Stimulated activated CD8-positive, alpha-beta memory T cell treated with anti-CD3 and anti-CD28 coated beads, Interleukin-15, amount 100 ng/mL, for 24 hours (primary cell): Measurements from ENCODE around the gene FRMD3.

Experiments
- DNase-seq: peaks from one replicate; pipeline ENCODE4 v3.0.0-alpha.2; 2020; ENCODE audit warnings: low read depth

FRMD3 gene

DNA sequence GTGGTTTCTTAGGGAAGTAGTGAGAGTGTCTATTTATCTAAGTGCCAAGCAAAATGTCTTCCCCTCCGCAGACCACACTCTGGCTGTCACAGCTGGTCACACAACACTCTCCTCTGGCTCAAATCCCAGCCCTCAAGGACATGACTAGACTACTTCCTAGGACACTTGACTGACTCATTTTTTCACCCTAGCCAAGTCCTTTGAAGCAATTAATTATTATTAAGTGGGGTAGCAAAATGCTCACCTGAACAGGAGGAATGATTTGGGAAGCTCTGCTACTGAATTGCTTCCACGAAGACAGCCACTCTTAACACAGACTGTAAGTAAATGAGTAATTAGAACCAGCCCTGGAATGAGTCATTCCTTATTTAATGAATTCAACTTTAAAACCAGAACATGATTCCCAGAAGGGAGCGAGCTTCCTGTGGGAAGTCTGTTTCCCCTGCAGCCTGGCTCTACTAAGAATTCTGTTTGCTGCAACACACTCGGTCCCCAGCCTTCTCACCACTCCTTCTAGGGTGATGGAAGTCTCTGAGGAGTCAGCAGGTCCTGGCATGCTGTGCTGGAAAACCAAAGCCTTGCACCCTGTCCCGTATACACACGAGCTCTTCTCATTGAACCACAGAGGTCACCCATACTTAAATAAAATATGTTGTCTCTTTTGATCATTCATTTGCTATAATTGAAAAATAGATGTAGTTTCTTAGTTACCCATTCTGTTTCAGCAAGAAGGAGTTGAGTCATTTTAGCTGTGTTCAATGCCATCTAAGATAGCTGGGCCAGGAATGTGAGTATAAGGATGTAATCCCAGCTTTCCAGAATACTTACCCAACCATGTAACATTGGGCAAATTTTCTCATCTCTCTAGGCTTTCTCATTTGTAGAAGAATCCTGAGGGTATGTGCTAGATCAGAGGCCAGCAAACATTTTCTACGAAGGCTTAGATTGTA lies 256.6 kb downstream of the FRMD3 start:
- no peak for DNase-seq

DNA sequence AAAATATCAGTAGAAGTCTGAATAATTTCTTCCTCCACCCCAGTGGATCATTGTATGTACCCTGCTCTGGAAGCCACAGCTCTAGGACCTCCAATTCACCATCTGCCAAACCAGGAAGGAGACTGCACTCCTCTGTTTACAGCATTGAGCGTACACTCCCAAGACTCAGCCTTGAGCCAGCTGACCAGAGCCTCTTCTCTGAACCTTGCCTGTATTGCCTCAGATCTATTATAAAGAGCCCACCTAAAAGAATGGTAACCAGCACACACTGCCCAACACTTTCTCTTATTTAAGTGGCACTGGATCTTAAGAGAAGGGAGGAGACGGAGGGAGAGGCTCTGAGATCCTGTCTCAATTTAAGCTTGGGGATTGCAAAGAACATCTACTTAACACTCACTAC lies 257.4 kb downstream of the FRMD3 start:
- no peak for DNase-seq

DNA sequence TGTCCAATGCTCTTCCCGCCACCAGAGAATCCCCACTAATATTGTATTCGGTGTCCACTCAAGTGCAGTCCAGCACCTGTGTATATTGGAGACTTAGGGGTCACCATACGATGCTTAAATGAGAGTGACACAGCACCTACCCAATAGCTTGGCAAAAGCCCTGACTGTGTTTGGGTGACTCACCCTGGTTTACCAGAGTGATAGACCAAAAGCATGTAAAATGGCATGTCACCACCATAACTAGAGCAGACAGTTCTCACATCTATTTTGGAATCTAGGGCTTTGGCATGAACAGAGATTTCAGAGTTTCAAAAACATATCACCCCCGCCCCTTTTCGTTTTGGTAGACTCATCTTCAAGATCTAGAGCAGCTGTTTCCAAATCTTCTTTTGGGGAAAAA lies 257.9 kb downstream of the FRMD3 start:
- DNase-seq: no peak

DNA sequence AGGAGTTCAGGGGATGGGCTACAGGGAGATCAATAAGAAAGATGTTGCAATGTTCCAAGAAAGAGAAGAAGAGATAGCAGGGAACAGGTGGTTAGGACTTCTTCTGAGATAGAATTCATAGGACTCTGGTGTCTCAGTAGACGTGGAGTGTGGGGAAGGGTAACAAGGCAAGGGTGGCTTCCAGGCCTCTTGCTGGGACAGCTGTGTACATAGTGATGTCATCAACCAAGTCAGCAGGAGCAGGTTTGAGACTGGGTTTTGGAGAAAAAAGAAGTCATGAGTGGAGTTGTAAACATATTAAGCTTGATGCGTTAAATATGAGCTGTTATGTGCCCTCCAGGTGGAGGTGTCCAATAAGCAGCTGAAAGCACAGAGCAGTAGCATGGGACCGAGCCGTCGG lies 263.4 kb downstream of the FRMD3 start:
- DNase-seq: no peak

DNA sequence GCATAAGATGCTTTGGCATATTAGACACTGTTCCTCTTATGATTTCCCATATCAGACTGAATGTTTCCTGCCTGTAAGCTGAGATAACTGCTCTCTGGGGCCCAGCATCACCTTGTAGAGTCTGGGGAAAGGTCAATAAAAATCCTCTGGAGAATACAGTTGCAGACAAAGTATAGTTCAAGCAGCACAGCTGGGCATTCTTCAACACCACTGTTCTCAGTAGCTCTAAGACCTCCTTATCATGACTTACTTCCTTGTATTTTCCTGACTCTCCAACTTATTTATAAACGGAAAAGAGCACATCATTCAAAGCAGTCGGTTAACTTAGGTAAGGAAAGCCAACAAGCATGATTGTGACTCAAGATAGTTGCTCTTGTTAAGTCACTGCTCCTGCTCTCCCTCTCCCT lies 266.5 kb downstream of the FRMD3 start:
- DNase-seq: no peak

DNA sequence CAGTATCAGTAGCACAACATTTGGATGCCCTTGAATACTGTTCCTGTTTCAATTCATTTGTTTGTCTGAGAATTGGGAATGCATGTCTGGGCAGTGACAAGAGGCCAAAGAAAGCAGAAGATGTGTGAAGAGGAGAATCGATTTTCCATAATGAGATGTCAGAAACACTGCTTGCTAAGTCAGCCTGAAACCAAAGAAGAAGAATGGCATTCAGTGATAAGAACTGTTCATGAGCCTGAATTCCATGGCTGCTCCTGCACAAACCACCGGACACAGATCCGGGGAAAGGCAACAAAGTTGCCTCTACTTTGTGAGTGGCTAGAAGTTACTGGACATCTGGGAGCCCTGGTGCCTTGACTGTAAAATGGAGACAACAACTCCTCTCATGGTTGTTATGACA lies 268.1 kb downstream of the FRMD3 start:
- no peak for DNase-seq

DNA sequence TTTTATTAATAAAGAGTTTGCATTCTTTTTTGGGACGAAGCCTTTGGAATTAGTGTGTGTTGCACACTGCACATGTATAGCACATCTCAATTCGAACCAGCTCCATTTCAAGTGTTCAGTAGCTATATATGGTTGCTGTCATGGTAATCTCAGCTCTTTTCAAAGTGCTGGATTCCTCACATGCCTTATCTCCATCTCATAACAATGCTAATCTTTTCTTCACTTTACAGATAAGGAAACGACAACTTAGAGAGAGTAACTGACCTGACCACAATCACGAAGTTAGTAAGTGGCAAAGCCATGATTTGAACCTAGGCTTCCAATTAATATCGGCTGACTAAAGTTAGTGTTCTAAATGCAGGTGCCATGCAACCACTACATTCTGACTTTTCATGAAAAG lies 270.5 kb downstream of the FRMD3 start:
- no peak for DNase-seq

DNA sequence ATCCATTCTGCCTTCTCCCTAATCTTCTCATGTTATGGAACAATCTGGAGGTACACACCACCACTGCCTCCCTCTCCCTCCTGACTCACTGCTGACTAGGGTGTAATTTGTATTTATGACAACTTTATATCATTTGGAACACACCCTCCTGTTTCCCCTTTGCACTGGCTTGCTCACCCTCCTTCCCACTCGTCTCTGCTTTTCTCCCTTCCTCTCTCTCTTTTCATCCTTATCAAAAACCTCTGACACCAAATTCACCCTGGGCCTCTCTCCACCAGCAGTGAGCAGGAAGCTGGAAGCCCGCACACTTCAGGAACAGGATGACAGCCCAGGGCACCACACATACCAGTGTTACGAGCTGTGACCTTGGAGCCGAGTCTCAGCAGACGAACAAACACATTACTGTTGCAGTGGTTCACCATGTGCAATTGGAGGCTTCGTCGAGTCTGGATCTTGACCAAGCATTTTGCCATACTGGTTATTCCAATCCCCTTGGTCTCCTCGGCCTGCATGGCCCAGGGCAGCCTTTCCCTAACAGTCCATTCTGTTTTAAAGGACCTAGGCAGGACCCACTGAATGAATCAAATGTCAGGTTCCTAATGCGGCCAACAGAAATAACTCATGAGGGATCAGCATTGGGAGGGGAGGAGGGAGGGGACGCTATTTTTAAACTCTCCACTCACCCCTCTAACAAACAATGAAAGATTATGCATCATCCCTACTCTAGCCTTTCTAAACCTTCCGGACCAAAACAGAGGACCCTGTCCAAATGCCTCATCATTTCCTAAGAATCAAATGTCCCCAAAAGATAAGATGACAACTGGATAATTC lies 271.3 kb downstream of the FRMD3 start:
- DNase-seq: no peak

DNA sequence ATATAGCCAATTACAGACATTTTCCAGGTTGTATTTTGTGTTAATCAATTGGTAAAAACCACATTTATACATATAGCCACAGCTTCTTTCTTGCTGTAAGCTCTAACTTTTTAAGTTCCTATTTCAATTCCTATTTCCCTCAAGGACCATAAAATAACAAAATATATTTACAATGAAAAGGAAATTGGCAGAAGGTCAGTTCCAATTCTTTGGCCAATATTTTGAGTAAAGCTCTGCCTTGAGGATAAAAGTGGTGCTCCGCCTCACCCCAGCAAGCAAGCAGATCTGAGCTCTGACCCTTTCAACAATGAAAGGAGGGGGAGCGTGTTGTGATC lies 271.9 kb downstream of the FRMD3 start:
- DNase-seq: no peak

DNA sequence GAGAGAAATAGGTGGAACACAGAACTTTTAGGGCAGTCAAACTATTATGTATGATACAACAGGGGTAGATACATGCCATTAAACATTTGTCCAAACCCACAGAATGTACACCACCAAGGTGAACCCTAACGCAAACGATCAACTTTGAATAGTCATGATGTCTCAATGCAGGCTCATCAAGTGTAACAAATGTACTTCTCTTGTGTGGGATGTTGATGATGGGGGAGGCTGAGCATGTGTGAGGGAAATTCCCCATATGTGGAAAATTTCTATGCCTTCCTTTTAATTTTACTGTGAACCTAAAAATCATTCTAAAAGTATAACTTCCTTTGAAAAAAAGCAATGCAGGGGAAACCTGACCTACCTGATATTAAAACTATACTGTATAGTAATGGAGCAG lies 273.9 kb downstream of the FRMD3 start:
- DNase-seq: no peak

DNA sequence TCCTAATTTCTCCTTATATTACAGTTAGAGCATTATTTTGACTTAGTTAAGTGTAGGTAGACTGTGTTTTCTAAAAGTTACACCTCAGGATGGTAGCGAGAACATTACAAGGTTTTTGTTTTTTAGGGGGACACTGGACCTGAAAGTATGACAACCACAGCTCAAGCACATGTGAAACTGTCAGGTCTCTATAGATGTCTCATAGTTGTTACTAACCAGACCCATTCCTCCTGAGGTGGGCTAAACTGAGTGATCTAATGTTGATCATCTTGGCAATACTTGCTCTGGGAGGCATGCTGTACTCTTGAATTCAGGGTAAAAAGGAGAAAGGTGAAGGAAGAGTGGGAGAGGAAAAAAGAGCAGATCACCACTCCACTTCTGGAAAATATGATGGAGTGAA lies 278.6 kb downstream of the FRMD3 start:
- no peak for DNase-seq

DNA sequence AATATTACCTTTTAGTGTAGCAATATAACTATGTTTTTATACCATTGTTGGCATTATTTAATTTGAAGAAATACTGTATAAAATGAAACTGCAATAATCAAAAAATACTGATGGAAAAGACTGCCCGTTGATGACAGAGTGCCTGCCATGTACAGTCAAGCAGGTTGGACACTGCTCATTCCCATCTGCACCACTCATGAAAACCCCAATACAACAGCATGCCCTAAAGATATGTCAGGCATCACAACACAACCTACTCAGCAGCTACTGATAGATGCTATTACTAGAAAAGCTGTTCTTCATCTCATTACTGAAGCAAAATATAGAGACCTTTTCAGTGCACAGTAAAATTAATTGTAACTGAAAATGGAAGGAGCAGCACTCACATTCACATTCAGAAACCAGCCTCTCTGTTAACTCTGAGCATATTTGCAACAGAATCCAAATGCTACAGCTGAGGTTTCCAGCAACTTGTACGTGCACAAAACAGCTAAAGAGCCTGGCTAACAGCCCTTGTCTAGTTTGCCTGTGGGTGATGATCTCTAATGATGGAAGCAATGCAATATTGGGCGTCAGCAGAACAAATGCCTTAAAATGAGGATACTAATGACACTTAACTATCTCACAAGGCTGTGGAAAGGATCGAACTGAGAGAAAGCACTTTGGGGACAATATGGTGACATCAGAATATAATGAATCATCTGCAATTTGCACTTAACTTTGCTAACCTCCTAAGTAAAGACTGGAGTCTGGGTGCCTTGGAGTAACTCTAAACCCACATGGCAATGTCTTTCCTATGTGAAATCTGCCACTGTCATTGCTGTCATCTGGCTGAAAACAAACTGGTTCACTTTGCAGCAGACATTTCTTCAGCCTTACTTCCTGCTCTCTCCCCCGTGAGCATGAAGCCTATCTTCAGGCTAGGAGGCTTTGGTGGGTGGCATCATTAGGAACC lies 280.0 kb downstream of the FRMD3 start:
- no peak for DNase-seq

DNA sequence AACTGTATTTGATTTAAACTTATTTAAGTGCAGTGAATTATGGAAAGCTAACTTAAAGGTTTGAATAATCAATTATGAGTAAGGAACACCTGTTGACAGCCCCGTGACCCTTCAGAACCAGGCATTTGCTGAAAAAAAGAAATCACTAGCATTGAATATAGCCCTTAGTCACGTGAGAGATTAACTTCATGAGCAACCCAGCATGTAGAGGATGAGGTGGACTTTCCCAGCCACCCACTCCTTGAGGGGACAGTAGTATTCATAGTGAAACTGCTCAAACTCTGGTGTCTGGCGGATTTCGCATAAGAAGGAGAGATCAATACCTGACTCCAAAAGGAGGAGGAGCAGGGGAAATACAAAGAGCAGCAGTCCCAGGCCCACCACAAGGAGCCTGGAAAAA lies 290.5 kb downstream of the FRMD3 start:
- DNase-seq: no peak

DNA sequence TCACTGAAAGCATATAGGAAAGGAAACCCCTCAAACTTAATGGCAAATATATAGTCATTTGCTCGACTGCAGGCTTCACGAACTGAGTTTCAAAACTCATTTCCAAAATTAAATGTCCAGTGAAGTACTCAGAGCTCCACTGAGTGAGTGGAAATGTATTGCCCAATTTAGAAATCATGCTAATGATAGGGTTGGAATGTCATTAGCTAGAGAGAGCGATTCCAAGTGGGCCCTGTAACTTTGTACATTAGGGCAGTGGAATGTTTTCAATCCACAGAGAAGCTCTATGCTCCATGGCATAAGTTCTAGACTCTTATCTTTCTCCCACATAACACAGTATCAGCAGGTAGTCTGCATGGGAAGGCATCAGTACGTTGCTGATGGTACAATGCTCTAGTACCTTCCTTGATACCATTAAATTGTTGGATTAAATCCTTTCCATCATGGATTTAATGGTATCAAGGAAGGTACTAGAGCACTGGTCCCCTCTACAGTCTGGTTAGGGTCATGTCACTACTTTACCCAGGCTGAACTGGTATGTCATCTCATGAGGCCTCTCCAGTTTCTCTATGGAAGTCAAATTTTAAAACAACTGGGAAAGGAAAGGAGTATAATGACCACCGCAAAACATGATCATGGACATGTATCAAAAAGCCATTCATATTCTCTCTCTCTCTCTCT lies 292.1 kb downstream of the FRMD3 start:
- no peak for DNase-seq

DNA sequence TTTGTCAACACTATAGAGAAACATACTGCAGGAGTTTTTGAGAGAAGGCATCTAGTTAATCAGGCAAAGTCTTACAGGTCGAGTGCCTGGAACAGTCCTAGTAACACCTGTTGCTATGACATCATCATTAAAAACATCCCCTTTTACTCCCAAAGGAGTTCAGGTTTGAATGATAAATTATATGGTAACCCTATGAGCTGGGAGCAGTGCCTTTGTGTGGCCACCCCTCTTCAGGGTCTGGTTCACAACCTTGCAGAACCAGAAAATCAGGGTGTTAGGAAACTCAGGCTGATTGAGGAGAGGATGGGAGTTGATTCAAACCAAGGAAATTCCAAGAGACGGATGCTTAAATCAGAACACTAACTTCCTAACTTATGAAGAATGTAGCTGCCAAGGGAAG lies 296.1 kb downstream of the FRMD3 start:
- no peak for DNase-seq

DNA sequence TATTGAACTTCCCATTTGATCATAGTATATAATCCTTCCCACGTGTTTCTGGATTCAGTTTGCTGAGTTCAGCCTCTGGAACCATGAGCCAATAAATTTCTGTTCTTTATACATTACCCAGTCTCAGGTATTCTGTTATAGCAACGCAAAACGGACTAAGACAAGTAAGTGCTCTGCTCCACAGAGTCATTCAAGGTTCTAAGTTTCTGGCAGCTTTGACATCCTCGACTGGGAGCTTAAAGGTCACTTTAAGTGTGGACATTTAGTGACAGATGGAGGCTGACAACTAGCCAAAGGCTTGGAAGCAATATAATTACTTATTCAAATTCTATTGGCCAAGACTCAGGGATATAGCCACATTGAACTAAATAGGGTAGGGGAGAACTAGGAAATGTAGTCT lies 297.5 kb downstream of the FRMD3 start:
- no peak for DNase-seq

DNA sequence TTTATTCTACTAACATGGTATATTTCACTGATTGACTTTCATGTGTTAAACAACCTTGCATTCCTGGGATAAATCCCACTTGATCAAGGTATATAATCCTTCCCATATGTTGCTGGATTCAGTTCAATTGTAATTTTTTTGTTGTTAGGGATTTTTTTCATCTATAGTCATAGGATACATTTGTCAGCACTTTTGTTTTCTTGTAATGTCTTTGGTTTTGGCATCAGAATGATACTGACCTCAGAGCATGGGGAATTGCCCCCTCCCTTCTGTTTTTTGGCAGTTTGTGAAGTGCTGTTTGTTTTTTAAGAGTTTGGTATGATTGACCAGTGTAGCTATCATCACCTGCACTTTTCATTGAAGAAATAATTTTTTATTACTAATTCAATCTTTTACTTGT lies 298.5 kb downstream of the FRMD3 start:
- no peak for DNase-seq

DNA sequence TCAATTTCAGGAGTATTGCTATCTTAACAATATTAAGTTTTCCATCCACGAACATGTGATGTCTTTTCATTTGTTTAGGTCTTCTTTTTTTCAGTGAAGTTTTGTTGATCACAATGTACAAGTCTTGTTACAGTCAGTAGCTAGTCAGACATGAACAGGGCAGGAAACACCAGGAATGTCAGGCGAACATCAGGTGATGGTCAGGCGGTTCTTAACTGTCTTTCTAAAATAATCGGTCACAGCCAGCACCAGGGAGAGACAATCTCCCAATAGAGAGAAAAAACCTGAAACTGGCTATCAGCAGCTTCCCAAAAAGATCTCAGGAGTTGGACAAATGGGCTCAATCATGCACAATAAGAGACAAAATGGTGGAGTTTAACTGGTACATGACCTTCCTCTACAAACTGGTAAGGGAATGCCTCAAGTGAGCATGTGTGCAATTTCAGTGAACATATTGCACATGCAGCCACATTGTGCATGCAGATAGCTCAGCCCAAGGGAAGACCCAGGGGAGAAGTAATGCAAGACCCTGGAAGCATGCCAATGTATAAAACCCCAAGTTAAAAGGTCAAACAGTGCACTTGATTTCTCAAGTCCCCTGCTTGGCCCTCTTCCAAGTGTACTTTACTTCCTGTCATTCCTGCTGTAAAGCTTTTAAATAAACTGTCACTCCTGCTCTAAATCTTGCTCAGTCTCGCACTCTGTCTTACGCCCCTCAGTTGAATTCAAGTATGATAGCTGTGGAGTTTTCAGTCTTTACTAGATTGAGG lies 299.1 kb downstream of the FRMD3 start:
- no peak for DNase-seq

DNA sequence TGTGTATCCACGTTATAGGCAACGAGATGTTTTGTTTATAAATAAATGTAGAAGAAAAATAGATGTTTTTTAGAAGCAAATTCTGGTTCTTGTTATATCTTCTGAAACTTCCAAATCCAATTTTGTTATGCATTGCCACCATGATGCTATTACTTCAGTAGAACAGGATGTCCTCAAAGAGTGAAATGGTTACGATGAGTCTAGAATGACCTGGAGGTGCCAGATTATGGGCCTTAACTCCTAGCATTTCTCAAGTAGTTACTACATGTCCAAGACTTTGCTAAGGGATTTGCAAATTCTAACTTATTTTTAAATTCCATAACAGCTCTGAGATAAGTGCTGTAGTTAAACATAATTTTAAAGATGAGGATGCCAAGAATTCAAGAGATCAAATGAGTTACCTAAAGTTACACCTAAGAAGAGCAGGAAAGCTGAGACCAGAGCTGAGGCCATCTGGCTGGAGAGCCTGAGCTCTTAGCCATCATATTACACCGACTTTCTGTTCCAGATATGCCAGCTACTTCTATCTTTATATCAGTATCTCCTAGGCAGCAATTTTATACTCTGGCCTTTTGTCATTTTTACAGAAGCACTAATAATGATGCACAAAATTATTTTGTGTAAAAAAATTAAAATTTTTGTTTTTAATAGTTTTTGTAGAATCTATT lies 302.0 kb downstream of the FRMD3 start:
- no peak for DNase-seq

DNA sequence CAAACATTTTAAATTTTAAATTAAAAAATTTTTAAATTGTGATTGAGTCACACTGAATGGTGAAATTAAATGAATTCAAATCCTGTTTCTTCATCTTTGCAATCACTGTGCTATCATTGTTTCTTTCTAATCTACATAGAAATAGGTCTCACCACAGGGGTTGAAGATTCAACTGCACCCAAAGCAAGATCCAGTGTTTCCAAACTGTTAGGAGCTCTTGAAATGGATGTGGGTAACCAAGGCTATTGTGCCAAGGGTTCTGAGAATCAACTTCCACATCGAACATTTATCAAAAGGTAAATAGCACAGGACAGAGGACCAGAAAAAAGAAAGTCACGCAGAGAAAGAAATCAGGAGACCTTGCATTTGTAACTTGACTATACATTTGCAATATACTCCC lies 302.7 kb downstream of the FRMD3 start:
- DNase-seq: no peak
